ENCODE measurements around the gene BICD1.

DNA sequence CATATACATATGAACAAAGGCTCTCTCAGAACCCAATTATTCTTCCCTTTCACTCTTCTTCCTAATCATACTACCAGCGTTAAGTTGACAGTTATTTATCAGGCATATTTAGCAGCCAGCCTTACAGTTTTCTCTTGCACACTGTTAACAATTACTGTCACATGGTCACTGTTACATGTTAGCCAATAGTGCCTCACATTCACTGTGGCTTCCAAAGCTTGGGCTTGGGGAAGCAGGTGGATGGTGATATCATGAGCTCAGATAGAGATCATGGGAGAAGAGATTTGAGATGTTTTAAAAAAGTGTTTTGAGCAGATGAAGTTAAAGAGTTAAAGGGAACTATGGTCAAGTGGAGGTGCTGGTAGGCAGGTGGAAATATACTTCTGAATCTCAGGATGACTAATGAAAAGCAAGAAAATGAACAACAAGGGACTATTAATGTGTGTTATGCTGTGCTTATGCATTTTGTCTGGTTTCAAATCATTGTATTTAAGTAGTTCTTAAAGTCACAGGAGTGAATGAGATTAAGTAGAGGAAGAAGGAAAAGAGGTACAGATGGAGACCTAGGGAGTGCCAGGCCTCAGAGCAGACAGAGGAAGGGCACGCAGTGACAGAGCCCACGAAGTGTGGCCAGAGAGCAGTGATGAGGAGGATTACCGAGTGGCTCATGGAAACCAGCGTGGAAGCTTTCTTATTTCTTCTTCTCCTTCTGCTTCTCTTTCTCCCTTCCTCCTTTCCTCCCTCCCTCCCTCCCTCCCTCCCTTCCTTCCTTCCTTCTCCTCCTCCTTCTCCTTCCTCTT, 39.6 kb downstream of the BICD1 start:
- TF ChIP-seq, protein P1, sequence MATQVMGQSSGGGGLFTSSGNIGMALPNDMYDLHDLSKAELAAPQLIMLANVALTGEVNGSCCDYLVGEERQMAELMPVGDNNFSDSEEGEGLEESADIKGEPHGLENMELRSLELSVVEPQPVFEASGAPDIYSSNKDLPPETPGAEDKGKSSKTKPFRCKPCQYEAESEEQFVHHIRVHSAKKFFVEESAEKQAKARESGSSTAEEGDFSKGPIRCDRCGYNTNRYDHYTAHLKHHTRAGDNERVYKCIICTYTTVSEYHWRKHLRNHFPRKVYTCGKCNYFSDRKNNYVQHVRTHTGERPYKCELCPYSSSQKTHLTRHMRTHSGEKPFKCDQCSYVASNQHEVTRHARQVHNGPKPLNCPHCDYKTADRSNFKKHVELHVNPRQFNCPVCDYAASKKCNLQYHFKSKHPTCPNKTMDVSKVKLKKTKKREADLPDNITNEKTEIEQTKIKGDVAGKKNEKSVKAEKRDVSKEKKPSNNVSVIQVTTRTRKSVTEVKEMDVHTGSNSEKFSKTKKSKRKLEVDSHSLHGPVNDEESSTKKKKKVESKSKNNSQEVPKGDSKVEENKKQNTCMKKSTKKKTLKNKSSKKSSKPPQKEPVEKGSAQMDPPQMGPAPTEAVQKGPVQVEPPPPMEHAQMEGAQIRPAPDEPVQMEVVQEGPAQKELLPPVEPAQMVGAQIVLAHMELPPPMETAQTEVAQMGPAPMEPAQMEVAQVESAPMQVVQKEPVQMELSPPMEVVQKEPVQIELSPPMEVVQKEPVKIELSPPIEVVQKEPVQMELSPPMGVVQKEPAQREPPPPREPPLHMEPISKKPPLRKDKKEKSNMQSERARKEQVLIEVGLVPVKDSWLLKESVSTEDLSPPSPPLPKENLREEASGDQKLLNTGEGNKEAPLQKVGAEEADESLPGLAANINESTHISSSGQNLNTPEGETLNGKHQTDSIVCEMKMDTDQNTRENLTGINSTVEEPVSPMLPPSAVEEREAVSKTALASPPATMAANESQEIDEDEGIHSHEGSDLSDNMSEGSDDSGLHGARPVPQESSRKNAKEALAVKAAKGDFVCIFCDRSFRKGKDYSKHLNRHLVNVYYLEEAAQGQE (IDR thresholded peaks at IDR 0.05; ENCODE audit: low read depth) = no peak
- TF ChIP-seq TCF12 (IDR thresholded peaks at IDR 0.05; ENCODE audit: low read depth) = no peak
- no peak for TF ChIP-seq TEAD4 (IDR thresholded peaks at IDR 0.05)
- TF ChIP-seq EP300 (IDR thresholded peaks at IDR 0.05; ENCODE audit: borderline replicate concordance) = no peak
- no peak for TF ChIP-seq RAD21 (IDR thresholded peaks at IDR 0.05; ENCODE audit: low read depth)
- no peak for TF ChIP-seq TAF1 (IDR thresholded peaks at IDR 0.05; ENCODE audit: low read depth)
- TF ChIP-seq MAX (IDR thresholded peaks at IDR 0.05) = no peak
